Ascending aorta (tissue), 2 donors: Measurements from ENCODE around the gene STRN3. TPM values are rescaled to one million over a fixed set of nuclear protein-coding genes. Genes with fewer than 3 reads are reported as not detected.

ENCODE experiments used
- DNase-seq, 2 donors: peaks; one replicate each; pipeline ENCODE4 v3.0.0-alpha.2; 2019; ENCODE audit warnings: low spot score in 2 of 2
- H3K27ac ChIP-seq, 2 donors: fragments of 200-600 bp; sonication (generic); one replicate each; pipeline ENCODE4 v1.5.1; 2016 to 2017; ENCODE audit warnings: mild to moderate bottlenecking in 1 of 2
- H3K27me3 ChIP-seq: fragments of 200-600 bp; sonication (generic); one replicate; pipeline ENCODE4 v1.5.1; 2017
- H3K36me3 ChIP-seq, 2 donors: fragments of 200-600 bp; sonication (generic); one replicate each; pipeline ENCODE4 v1.5.1; 2016
- H3K4me1 ChIP-seq, 2 donors: fragments of 200-600 bp; sonication (generic); one replicate each; pipeline ENCODE4 v1.5.1; 2016 to 2017; ENCODE audit warnings: mild to moderate bottlenecking in 1 of 2
- H3K4me3 ChIP-seq, 2 donors: fragments of 200-600 bp; sonication (generic); one replicate each; pipeline ENCODE4 v1.5.1; 2016 to 2017; ENCODE audit warnings: mild to moderate bottlenecking in 1 of 2
- H3K9me3 ChIP-seq, 2 donors: fragments of 200-600 bp; sonication (generic); one replicate each; pipeline ENCODE4 v1.5.1; 2016
- intact Hi-C: fragments of 100-400 bp; cut with DNase I; formaldehyde crosslinking; loops from one replicate; pipeline ENCODE4 v1.15.1; 2023
- total RNA-seq: library from RNA; depleted of rRNA; stranded (reverse); fragments of >200 nt; gene quantifications from one replicate; pipeline ENCODE4 v1.1.0, GENCODE V29; 2016
- TF ChIP-seq, protein P1 (sequence below), 3 experiments: fragments of 200-600 bp in 2 of 3; fragments of 450-650 bp in 1 of 3; sonication (generic) in 2 of 3; IDR thresholded peaks; one replicate each; pipeline ENCODE4 v1.5.1; 2016 to 2019; ENCODE audit warnings: antibody characterized with exemption in 3 of 3, mild to moderate bottlenecking in 1 of 3, moderate library complexity in 1 of 3

Gene STRN3
- total RNA-seq, 1 donor from 2014 or later, result 38.5 TPM

DNA sequence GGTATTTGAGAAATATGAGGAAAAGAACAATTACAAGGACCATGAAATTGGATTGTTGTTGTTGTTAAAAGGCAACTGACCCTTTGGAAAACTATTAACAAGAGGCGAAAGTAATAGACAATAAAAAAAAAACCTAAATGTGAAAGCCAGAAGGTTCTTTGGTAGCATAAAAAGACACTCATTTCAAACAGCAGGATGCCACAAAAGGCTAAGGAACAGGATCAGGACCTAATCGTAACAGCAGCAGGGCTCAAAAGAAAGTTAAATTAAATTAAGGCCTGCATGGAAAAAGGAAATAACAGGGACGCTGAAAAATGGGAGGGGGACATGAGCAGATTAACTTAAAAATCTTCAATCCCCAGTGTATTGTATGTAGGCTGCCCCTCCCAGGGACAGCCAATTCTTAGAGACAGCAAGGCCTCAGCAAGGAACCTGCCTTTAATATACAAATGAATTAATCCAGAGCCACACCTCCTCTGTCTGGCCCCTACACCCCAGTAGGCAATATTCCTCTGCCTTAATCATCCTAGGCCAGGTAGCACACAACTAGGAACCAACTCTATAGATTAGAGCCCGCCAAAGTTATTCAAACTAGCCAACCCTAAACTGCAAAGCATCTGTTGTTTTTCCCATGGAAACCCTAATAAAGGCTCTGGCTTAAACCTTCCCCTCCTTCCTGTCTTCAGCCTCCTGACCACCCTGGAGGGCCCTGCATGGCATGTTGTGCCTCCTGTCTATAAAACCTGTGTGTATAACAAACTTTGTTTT, 29.1 kb downstream of the STRN3 start:
- DNase-seq, result no peak
- TF ChIP-seq, protein P1, sequence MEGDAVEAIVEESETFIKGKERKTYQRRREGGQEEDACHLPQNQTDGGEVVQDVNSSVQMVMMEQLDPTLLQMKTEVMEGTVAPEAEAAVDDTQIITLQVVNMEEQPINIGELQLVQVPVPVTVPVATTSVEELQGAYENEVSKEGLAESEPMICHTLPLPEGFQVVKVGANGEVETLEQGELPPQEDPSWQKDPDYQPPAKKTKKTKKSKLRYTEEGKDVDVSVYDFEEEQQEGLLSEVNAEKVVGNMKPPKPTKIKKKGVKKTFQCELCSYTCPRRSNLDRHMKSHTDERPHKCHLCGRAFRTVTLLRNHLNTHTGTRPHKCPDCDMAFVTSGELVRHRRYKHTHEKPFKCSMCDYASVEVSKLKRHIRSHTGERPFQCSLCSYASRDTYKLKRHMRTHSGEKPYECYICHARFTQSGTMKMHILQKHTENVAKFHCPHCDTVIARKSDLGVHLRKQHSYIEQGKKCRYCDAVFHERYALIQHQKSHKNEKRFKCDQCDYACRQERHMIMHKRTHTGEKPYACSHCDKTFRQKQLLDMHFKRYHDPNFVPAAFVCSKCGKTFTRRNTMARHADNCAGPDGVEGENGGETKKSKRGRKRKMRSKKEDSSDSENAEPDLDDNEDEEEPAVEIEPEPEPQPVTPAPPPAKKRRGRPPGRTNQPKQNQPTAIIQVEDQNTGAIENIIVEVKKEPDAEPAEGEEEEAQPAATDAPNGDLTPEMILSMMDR (IDR thresholded peaks at IDR 0.05), result no peak
- H3K27ac ChIP-seq, result no peak overlapping the region

DNA sequence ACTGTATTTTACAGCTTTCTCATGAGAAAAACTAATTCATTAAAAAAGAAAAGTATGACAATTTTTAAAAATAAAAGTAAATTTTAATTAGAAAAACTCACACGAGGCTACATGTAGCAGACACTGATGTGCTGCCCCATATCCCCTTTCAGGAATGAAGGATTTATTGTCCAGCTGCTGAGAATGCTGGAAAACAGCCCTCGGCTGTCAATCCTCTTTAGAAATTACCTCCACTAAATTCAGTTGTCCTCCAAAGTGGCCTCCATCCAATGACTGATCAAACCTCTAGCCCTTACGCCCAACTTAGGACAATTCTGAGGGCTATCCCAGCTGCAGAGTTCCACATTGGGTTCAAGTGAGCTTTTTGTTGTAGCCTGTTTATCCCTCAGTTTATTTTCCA, 30.5 kb downstream of the STRN3 start:
- H3K4me3 ChIP-seq, result no peak overlapping the region
- peaks cover 0 to 18% of the 10 kb centered on the region in 2 donors for H3K4me1 ChIP-seq
- peaks cover 0 to 21% of the 10 kb centered on the region in 2 donors for H3K9me3 ChIP-seq
- no peak for DNase-seq
- peak overlapping the region in 1 of 2 donors; percentile 7 for H3K27ac ChIP-seq
- intact Hi-C loops, result loop anchor here (2.0 kb wide), 1 partner anchor 31 kb away; the partner anchor contains the start of gene STRN3
- TF ChIP-seq, protein P1 (IDR thresholded peaks at IDR 0.05), result no peak
- peaks cover 3 to 11% of the 10 kb centered on the region in 2 donors for H3K36me3 ChIP-seq
- H3K27me3 ChIP-seq, result no peaks in the 10 kb centered on the region

More for the DNA sequence above, 29.1 kb downstream of the STRN3 start:
- H3K9me3 ChIP-seq, result peaks cover 0 to 21% of the 10 kb centered on the region in 2 donors
- intact Hi-C loops, result no loop called here
- H3K27me3 ChIP-seq, result no peaks in the 10 kb centered on the region
- peaks cover 3 to 11% of the 10 kb centered on the region in 2 donors for H3K36me3 ChIP-seq
- H3K4me1 ChIP-seq, result peaks cover 0 to 18% of the 10 kb centered on the region in 2 donors
- H3K4me3 ChIP-seq, result no peak overlapping the region

DNA sequence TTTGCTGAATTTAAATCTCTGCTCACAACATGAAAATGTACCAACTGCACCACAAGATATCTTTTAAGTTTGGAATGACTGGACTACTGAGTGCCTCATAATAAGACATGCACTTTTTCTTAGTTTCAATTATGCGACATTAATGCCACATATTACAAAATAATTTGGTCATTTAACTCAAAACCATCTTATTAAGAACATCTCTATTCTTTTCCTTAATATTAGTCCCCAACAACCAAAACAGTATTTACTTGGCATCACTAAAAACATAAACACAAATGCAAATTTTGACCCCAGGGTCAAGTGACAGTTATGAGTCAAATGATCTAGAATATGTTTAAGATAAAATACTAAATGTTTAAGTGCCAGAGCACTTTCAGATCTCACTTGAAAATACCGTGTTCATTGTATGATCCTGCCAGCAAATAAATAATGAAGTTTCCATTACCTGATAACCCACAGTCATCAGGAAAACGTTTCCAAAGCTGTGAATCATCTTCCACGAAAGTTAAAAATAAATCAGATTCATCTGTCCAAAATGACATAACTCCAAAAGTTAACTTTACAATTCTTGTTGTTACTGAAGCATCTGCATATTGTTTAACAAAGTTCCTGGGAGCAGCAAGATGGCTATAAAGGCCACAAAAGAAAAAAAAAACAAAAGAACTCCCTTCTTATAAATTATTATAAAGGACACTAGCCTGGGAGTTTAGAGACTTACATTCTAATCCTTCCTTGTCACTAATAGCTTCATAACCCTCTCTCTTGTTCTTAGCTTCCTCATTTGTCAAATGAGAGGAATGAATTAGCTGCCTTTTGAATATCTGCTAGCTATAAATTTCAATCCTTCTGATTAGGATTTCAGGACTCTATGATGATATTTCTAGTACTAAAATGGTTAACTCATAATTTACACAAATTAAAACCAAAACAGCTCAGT, 31.2 kb downstream of the STRN3 start:
- Histone ChIP-seq H3K27me3 (no peaks in the 10 kb centered on the region), H3K27ac (peak overlapping the region; percentile 7 to 30), H3K9me3 (peaks cover 0 to 21% of the 10 kb centered on the region in 2 donors), H3K4me3 (no peak overlapping the region), H3K4me1 (peaks cover 0 to 16% of the 10 kb centered on the region in 2 donors), H3K36me3 (peaks cover 3 to 11% of the 10 kb centered on the region in 2 donors)
- intact Hi-C loops, result loop anchor here (2.0 kb wide), 1 partner anchor 32 kb away; the partner anchor contains the start of gene STRN3
- DNase-seq, result no peak
- TF ChIP-seq, protein P1 (IDR thresholded peaks at IDR 0.05), result no peak

DNA sequence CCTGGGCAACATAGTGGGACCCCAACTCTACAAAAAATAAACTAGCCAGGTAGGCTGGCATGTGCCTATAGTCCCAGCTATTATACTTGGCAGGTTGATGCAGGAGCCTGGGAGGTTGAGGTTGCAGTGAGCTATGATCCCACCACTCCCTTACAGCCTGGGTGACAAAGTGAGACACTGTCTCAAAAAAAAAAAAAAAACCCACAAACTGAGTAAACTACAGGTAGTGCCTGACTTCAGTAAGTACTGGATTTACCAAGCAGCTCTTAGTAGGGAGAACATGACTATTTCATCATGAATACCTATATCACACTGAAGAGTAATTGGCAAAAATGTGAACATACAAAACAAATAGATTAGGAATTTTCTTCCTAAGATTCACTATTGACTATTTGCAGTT, 33.1 kb downstream of the STRN3 start:
- no peak overlapping the region for H3K4me3 ChIP-seq
- H3K27me3 ChIP-seq, result no peaks in the 10 kb centered on the region
- H3K9me3 ChIP-seq, result peaks cover 0 to 4% of the 10 kb centered on the region in 2 donors
- H3K4me1 ChIP-seq, result peaks cover 0 to 16% of the 10 kb centered on the region in 2 donors
- peaks cover 0 to 1% of the 10 kb centered on the region in 2 donors for H3K36me3 ChIP-seq
- intact Hi-C loops, result no loop called here
- TF ChIP-seq, protein P1 (IDR thresholded peaks at IDR 0.05), result no peak
- H3K27ac ChIP-seq, result no peak overlapping the region
- DNase-seq, result no peak

DNA sequence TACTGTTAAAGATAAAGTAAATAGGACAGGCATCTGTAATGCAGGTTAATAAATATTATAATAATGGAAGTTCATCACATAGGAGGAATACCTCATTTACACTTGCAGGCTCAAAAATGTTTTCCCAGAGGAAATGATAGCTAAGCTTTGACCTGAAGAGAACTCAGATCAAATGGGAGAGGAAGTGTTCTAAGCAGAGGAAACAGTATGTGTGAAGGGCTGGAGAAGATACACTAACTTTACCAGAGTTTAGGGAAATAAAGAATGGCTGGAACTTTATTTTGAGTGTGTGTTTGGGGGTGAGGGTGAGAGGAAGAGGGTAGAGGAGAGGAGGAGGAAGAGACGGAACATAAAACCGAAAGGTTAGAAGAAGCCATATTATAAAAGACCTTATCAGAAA, 34.8 kb downstream of the STRN3 start:
- H3K4me3 ChIP-seq, result no peak overlapping the region
- H3K27ac ChIP-seq, result no peak overlapping the region
- TF ChIP-seq, protein P1 (IDR thresholded peaks at IDR 0.05), result no peak
- H3K4me1 ChIP-seq, result peaks cover 0 to 16% of the 10 kb centered on the region in 2 donors
- no peaks in the 10 kb centered on the region for H3K27me3 ChIP-seq
- H3K9me3 ChIP-seq, result no peaks in the 10 kb centered on the region
- intact Hi-C loops, result no loop called here
- H3K36me3 ChIP-seq, result no peaks in the 10 kb centered on the region
- no peak for DNase-seq
